Tongue (tissue), 2 donors: ENCODE results near the gene NRXN3. TPM values are rescaled to one million over a fixed set of nuclear protein-coding genes. Genes with fewer than 3 reads are reported as not detected.
A peak's percentile ranks its signal among the peaks of the same experiment; 100 is the strongest.

ENCODE experiments used
- DNase-seq: peaks from one replicate; pipeline ENCODE4 v3.0.0-alpha.2; 2015
- total RNA-seq: library from RNA; depleted of rRNA; stranded (reverse); fragments of >200 nt; gene quantifications from one replicate; pipeline ENCODE4 v1.2.3, GENCODE V29; 2014

NRXN3 gene
- total RNA-seq, 1 donor from 2014 or later: 2.9 TPM

DNA sequence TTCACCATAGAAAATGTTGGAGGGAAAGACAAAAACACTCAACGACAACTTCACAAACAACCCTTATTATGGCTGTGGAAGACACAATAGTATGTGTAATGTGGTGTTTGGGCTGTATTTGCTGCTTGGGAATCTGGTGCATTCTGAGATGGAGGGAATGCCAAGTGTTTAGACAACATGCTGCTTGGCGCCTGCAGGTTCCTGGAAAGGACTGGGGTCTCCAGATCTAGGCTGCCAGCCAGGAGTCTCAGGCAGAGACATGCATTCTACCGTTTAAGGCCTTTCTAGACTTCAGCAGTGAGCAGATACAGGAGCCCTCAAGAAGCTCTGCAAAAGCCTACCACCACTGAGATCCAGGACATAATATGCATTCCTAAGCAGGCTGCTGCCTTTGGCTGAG is 418.7 kb downstream of the NRXN3 start:
- DNase-seq: no peak

DNA sequence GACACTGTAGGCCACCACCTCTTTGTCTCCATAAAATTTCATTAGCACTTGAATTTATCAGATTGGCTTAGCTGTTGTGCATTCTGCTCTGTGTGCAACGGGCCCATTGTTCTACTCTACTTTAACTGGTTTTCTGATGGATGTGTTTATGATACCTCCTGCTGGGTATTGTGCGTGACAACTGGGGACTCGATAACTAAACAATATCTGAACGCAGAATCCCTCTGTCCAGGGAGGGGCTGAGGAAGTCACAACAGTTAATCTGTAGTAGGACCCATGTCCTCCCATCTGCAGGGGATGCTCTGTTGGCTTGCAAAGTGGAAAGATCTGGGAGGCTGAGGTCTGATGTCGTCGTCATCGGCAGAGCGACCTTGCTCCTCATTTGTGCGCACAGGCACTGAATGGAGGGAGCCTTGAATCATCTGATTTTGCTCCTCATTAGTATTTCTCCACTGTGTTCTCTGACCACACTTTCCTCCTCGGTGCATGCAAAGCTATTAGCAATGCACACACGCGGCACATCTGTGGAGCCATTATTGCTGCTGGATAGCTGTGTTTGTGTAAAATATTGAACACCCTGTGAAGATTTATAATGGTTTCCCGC is 422.5 kb downstream of the NRXN3 start:
- no peak for DNase-seq

GRCh38 chr14:78593949-78594348 is 423.8 kb downstream of the NRXN3 start:
- DNase-seq: no peak

DNA sequence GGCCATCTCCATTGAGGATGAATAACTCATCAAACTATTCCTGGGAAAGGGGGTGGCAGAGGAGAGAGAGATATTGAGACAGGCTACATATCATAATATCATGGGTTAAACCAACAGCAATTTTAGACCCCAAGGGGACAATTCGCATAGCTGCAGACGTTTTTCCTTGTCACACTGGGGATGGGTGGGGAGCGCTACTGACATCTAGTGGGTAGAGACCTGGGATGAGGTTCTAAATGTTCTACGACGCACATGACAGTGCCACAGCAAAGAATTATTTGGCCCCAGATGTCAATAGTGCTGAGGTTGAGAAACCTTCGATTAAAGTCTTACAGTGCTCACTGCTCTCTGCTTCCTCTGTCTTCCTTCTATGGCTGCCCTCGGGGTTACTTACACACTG is 425.6 kb downstream of the NRXN3 start:
- no peak for DNase-seq

- peak; percentile 77 for DNase-seq
These were observed 428.1 kb downstream of the NRXN3 start for GRCh38 chr14:78598046-78598920.

- DNase-seq: no peak
These were observed 435.0 kb downstream of the NRXN3 start for GRCh38 chr14:78605025-78605762.

DNA sequence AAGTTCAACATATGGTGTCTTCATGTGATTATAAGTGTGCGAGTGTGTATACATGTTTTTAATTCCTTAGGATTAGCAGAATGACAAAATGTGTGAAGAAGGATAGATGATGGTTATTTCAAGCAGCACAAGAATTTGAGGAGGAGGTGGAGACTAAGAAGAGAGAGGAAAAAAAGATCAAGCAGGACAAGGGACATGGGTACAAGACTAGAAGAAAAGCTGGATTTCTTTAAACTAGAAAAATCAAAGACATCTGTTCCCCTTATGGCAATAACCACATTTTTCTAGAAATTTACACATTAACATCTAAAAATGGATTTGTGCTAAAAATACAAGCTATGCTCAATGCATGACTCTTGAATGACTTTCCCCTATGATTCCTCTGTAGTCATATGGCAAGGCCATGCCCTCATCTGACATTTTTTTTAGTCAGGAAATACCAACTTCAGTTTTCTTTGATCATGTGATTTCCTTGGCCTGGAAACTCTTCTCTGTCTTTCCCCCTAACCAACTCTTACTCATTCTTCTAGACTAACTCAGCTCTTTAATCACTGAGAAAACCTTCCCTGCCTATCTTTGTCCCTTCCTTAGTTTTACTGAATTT is 435.8 kb downstream of the NRXN3 start:
- DNase-seq: no peak

DNA sequence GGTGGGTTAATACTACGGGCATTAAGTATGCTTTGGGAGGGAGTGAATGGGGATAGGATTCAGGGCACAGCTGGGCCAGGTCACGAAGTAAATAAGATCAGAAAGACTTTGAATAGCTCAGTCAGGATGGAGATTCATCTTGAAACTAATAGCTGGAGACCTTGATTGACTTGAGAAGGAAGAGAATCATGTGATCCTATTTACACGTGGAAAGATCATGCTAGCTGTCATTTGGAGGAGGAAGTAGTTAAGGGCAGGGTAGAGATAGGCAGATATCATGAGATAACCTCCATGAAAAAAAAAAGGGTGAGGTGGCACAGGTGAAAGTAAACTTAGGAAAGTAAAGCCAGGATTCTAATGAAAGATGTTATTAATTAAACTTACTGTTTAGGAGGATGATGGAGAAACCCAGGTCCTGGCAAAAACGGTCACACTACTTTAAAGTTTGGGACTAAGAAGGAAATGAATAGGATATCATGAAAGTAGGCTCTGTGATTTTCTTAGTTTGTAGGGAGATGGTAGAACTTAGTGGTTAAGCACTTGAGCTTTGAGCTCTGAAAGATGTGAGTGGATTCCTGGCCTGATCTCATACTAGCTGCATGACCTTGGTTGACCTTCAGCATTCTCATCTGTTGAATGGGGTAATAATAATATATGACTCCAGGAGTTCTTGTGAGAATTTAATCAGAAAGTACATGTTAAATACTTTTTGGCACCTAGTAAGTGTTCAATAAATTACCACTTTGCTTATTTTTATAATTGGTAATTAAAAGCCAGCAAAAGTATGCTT is 439.0 kb downstream of the NRXN3 start:
- DNase-seq: no peak

- no peak for DNase-seq
These were observed 440.8 kb downstream of the NRXN3 start for GRCh38 chr14:78610994-78611393.

DNA sequence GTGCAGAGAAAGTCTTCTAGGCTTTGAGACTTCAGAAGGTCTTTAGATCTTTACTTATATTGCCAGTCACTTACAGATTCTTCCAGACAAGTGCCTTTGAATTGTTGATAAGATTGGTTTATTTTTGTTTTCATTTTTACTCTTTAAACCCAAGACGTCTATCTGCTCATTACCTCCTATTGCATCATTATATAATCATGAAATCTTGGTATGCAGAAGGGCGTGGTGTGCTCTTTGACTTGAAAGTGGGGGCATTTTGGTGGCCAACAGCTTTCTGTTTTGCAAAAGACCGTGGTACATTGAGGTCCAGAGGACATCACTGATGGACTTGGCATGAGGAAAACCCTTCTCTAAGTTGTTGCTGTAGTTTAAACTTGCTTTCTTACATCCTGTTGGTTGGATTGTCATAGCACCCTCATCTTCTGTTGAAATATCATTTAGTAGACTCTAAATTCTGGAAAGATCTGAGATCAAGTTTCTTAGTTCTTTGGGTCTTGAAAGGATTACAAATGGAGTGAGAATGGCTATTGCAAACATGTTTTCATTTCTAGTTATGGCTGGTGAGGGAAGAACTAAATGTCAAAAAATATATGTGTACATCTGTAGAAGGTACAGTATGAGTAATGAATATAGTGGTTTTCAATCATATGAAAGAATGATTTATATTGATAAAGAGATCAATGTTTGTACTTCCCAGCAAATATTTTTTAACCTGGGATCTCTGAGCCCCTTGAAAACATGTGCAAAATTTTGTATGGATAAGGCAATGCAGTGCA is 441.8 kb downstream of the NRXN3 start:
- DNase-seq: no peak

- peak; percentile 67 for DNase-seq
These were observed 442.5 kb downstream of the NRXN3 start for GRCh38 chr14:78612666-78613065.

DNA sequence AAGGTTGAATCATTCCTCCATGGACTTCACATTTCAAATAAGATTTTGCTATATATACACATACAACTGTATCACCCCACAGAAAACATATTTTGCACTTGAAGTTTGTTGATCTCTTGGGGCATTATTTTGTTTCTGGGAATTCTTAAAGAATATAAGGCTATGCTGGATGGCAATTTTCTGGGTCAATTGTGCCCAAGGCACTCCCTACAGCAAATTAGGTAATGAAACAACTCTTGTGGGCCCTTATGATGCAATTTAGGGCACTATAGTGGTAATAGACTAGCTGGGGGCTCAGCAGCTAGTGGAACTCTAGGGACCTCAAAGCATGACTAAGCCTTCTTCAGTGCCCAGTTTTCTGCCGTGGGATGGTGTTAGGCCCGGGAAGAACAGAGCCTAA is 444.4 kb downstream of the NRXN3 start:
- DNase-seq: no peak

- no peak for DNase-seq
These were observed 447.6 kb downstream of the NRXN3 start for GRCh38 chr14:78617735-78618134.

- peak; percentile 61 for DNase-seq
These were observed 448.2 kb downstream of the NRXN3 start for GRCh38 chr14:78618368-78618767.

DNA sequence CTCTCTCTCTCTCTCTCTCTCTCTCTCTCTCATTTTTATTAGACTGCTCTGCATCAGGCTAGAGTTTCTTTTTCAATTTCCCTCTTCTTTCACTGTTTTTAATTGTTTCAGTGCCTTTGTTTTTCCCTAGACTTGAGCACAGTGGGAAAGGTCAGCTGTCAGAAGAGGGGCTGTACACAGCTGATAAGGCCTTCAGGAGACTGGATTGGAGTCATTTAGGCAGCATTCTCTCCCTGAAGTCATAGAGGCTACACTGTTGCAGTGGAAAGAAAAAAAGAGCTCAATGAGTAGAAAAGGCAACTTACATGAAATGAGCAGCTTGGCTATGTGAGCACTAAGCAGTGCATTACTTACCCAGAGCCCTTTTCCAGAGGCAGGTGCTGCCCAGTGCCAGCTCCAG is 456.9 kb downstream of the NRXN3 start:
- DNase-seq: no peak

- no peak for DNase-seq
These were observed 461.4 kb downstream of the NRXN3 start for GRCh38 chr14:78631551-78631950.

- no peak for DNase-seq
These were observed 463.6 kb downstream of the NRXN3 start for GRCh38 chr14:78633752-78634151.

- no peak for DNase-seq
These were observed 467.3 kb downstream of the NRXN3 start for GRCh38 chr14:78637489-78637888.

GRCh38 chr14:78637908-78638475 is 467.8 kb downstream of the NRXN3 start:
- DNase-seq: peak; percentile 20

DNA sequence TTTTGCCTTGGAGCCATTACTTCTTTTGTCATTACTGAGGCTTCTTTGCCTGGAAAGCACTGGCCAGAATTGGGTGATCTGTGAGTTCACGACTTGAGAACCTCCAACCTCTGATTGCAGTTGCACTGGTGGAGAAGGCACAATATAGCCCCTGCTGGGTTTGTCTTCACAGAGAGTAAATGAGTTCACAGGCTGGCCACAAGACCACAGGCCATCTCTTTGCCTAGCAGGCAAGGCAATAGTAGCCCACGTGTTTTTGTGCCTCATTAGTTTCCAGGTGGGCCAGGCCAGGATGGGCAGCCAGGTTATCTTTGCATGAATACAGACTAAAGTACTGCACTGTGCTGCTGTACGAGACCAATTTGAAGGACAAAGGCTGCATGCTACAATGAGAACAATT is 468.8 kb downstream of the NRXN3 start:
- no peak for DNase-seq
